Measurements from ENCODE around the gene MED22.
A peak's percentile ranks its signal among the peaks of the same experiment; 100 is the strongest.

MED22 gene

DNA sequence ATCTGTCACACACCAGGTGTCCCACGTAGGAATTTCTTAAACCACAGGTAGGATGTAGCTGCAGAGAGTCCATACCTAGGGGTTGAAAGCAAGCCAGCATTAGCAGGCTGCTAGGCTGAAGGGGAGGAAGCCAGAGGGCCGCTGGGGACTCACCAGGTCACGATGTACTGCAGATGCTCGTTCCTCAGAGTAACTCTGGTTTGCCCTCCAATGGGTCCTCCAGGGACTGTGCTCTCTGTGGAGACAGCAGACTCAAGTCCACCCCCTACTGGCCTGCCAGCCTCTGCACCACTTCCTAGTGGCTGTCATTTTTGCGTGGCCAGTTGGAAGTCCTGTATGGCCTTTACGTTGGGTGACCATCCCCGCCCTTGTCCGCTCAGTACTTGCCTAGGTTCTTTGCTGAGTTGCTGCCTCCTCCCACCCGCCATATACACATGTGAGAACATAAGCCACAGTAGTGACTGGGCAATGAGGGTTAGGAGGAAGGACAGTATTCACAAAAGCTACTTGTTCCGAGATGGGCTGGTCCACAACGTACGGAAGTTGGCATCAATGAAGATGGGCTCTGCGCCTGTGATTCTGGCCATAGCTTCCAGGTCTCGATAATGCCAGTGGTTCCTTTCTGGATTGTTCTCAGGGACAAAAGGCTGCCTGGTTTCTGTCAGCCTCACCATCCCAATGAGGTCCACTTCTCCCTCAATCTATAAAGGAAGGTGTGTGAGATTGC is 4.1 kb upstream of the MED22 start:
- no peaks in the 10 kb centered on the region for H3K9me3 ChIP-seq (ENCODE audit: insufficient read depth, low read depth, low read length)
- no peak overlapping the region for H3K4me3 ChIP-seq (ENCODE audit: low read length)
- no peak overlapping the region for H3K27ac ChIP-seq (ENCODE audit: low read length)
- no peak overlapping the region for H3K9ac ChIP-seq (ENCODE audit: low read depth, low read length)
- H3K4me1 ChIP-seq (ENCODE audit: insufficient read depth, low read length): no peaks in the 10 kb centered on the region
- peaks cover 56% of the 10 kb centered on the region for H3K36me3 ChIP-seq (ENCODE audit: insufficient read depth, low read depth, low read length)
- H3K27me3 ChIP-seq (ENCODE audit: insufficient read depth, low read length): no peaks in the 10 kb centered on the region

DNA sequence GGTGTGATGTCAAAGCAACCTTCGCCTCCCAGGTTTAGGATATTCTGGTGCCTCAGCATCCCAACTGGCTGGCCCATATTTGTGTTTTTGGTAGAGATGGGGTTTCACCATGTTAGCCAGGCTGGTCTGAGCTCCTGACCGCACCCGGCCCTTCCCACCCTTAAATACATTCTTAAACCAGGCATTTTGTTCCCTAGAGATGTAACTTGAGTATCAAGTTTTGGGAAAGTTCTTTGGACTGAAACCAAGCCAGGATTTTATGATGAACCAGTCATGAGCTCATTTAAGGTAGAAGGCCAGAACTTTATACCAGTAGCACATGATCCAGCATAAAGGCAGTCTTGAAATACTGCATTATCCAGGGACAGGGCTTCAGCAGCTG is 3.6 kb upstream of the MED22 start:
- Histone ChIP-seq H3K27ac (ENCODE audit: low read length) (no peak overlapping the region), H3K9ac (ENCODE audit: low read depth, low read length) (no peak overlapping the region), H3K36me3 (ENCODE audit: insufficient read depth, low read depth, low read length) (peaks cover 56% of the 10 kb centered on the region), H3K4me1 (ENCODE audit: insufficient read depth, low read length) (no peaks in the 10 kb centered on the region), H3K9me3 (ENCODE audit: insufficient read depth, low read depth, low read length) (no peaks in the 10 kb centered on the region), H3K27me3 (ENCODE audit: insufficient read depth, low read length) (no peaks in the 10 kb centered on the region), H3K4me3 (ENCODE audit: low read length) (no peak overlapping the region)

DNA sequence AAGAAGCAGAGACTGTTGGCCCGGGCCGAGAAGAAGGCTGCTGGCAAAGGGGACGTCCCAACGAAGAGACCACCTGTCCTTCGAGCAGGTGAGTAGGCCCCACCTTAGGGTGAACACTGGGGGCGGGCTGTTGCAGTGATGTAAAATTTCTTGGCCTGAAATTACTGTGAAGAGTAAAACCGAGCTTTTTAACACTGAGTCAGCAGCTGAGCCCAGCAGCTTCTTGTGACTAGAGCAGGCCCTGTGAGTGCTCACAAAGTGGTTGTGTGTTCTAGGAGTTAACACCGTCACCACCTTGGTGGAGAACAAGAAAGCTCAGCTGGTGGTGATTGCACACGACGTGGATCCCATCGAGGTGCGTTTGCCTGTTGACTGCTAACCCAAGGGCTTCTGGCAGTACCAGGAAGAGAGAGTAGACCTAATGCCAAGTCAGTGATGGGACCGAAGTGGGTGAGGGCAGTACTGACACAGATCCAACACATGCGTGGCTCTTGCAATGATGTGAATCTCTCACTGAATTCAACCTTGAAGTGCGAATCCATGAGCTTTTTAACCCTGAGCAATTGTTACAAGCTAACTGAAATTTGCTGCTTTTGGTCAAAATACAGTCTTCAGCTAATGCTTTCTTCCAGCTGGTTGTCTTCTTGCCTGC is 2.2 kb upstream of the MED22 start:
- Histone ChIP-seq H3K9me3 (ENCODE audit: insufficient read depth, low read depth, low read length) (no peaks in the 10 kb centered on the region), H3K27ac (ENCODE audit: low read length) (no peak overlapping the region), H3K27me3 (ENCODE audit: insufficient read depth, low read length) (no peaks in the 10 kb centered on the region), H3K36me3 (ENCODE audit: insufficient read depth, low read depth, low read length) (peaks cover 69% of the 10 kb centered on the region), H3K4me1 (ENCODE audit: insufficient read depth, low read length) (no peaks in the 10 kb centered on the region), H3K9ac (ENCODE audit: low read depth, low read length) (peak overlapping the region; percentile 100; the same call in 1 of the 2 replicates), H3K4me3 (ENCODE audit: low read length) (peak overlapping the region; percentile 87; the same call in 1 of the 2 replicates)

DNA sequence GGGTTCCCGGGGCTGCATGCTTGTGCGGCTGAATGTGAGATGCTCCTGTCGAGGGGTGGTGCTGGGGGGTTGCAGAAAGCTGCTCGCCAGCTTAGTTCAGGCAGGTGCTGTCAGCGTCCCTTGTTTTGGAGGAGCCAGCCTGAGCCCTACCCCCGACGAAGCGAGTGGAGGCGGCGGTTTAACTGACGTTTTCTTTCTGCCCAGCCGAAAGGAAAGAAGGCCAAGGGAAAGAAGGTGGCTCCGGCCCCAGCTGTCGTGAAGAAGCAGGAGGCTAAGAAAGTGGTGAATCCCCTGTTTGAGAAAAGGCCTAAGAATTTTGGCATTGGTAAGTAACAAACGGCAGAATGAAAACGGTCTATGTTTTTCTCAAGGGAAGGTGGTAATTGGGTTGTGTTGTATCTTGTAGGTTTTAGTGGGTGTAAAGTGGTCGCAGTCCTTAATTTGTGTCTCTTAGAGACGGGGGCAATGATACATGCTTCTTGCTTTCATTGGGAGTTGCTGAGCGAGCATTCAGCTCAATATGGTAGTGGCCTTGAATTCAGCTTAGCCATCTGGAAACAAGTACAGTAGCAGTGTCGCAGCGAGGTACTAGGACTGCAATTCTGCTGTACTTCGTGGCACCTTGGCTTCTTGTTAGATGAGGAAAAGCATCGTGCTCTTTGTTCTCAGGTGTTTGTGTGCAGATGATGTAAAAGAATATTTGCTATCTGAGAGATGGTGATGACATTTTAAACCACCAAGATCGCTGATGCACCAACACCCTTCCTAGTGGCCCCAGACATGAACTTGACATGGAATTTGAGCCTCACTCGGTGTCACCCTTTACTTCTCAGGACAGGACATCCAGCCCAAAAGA is 1.0 kb upstream of the MED22 start:
- Histone ChIP-seq H3K4me3 (ENCODE audit: low read length) (peak overlapping the region; percentile 87), H3K27ac (ENCODE audit: low read length) (peak overlapping the region; percentile 94), H3K36me3 (ENCODE audit: insufficient read depth, low read depth, low read length) (peaks cover 81% of the 10 kb centered on the region), H3K27me3 (ENCODE audit: insufficient read depth, low read length) (no peaks in the 10 kb centered on the region), H3K9ac (ENCODE audit: low read depth, low read length) (peak overlapping the region; percentile 100), H3K4me1 (ENCODE audit: insufficient read depth, low read length) (no peaks in the 10 kb centered on the region), H3K9me3 (ENCODE audit: insufficient read depth, low read depth, low read length) (no peaks in the 10 kb centered on the region)

DNA sequence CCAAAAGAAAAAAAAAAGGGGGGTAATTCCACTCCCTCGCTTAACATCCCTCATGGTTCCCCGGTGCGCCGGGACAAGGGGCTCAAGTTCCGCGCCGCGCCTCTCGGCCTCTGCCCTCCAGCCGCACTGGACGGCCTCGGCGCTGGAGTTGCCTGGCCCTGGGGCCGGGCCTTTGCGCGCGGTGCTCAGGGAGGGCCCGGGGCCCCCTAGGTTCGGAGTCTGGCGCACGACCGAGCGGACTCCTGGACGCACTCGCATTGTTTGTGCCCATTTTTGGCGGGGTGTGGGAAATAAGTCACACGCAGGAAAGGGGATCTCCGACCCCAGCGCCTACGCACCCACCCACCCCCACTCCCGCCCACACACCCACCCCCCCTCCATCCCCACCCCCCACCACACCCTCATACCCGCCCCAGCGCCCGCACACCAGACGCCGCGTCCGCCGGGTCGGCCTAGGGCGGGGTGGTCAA is 381 bp downstream of the MED22 start:
- Histone ChIP-seq H3K27me3 (ENCODE audit: insufficient read depth, low read length) (no peaks in the 10 kb centered on the region), H3K36me3 (ENCODE audit: insufficient read depth, low read depth, low read length) (peaks cover 82% of the 10 kb centered on the region), H3K9ac (ENCODE audit: low read depth, low read length) (peak overlapping the region; percentile 100), H3K27ac (ENCODE audit: low read length) (peak overlapping the region; percentile 48), H3K4me1 (ENCODE audit: insufficient read depth, low read length) (no peaks in the 10 kb centered on the region), H3K4me3 (ENCODE audit: low read length) (peak overlapping the region; percentile 87), H3K9me3 (ENCODE audit: insufficient read depth, low read depth, low read length) (no peaks in the 10 kb centered on the region)

DNA sequence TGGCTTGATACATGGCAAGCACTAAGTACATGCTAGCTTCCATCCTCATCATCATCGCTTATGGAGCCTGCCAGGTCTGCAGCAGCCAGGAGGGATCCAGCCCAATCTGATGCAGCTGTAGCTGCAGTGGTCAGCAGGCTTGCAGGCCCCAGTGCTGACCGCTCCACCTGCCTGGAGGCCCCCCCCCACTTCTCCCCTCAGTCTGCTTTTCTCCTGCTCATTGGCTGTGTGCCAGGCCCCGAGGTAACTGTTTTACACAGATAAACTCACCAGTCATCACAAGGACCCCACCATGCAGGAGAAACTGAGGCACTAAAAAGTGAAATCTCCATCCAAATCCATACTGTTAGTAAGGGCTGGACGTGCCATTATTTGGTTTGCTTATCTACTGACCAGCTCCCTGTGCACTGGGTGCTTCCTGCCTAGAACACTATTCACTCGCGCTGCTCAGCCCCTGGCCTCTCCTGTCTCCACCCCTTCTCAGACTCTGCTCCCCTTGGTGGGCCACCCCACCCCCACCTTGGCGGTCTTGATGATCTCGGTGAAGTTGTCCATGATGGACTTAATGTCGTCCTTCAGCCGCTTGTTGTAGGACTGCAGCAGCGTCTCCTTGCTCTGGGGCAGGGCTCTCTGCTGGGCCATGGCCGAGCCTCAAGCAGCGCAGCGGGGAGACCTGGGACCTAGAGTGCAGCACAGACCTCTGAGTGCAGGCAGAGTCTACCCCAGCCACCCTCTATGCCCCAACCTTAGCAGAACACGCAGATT is 1.7 kb downstream of the MED22 start:
- peak overlapping the region; percentile 87 for H3K4me3 ChIP-seq (ENCODE audit: low read length)
- H3K36me3 ChIP-seq (ENCODE audit: insufficient read depth, low read depth, low read length): peaks cover 80% of the 10 kb centered on the region
- no peak overlapping the region for H3K27ac ChIP-seq (ENCODE audit: low read length)
- H3K27me3 ChIP-seq (ENCODE audit: insufficient read depth, low read length): no peaks in the 10 kb centered on the region
- H3K4me1 ChIP-seq (ENCODE audit: insufficient read depth, low read length): no peaks in the 10 kb centered on the region
- H3K9me3 ChIP-seq (ENCODE audit: insufficient read depth, low read depth, low read length): no peaks in the 10 kb centered on the region
- peak overlapping the region; percentile 100; the same call in 1 of the 2 replicates for H3K9ac ChIP-seq (ENCODE audit: low read depth, low read length)

DNA sequence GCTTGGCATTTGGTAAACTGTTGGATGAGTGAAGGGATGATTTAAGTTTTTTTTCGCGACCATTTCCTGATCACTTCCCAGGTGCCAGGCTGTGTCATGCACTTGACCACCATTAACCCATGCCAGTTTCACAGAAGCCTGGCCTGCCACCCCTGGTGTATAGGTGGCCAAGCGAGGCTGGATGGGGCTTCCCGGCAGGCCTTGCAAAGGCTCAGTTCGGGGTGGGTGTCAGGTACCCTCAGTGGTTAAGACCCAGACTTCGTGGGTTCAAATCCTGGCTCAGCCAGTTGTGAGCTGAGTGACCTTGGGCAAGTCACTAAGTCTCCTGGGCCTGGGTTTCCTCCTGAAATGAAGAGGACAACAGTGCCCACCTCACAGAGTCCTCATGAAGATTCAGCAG is 2.3 kb downstream of the MED22 start:
- Histone ChIP-seq H3K27ac (ENCODE audit: low read length) (no peak overlapping the region), H3K36me3 (ENCODE audit: insufficient read depth, low read depth, low read length) (peaks cover 80% of the 10 kb centered on the region), H3K9ac (ENCODE audit: low read depth, low read length) (peak overlapping the region; percentile 100; the same call in 1 of the 2 replicates), H3K4me3 (ENCODE audit: low read length) (no peak overlapping the region), H3K4me1 (ENCODE audit: insufficient read depth, low read length) (no peaks in the 10 kb centered on the region), H3K27me3 (ENCODE audit: insufficient read depth, low read length) (no peaks in the 10 kb centered on the region), H3K9me3 (ENCODE audit: insufficient read depth, low read depth, low read length) (no peaks in the 10 kb centered on the region)

DNA sequence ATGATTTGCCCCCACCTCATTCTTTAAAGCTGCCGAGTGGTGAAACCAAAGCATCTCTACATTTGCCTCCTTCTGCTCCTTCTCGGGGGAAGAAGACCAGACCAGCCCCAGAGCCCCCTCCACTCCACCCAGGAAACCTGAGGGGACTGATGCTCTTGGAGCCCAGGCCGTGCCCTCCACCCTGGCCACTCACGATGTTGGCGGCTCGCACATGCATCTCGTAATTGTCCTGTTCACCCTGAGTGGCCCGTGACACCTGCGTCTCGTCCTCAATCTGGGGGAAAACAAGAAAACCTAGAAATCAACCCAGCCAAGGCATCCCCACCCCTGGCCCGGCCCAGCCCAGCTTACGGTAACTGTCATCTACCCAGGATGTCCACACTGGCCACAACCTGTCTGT is 3.0 kb downstream of the MED22 start:
- Histone ChIP-seq H3K27ac (ENCODE audit: low read length) (no peak overlapping the region), H3K4me1 (ENCODE audit: insufficient read depth, low read length) (no peaks in the 10 kb centered on the region), H3K27me3 (ENCODE audit: insufficient read depth, low read length) (no peaks in the 10 kb centered on the region), H3K9me3 (ENCODE audit: insufficient read depth, low read depth, low read length) (no peaks in the 10 kb centered on the region), H3K9ac (ENCODE audit: low read depth, low read length) (no peak overlapping the region), H3K36me3 (ENCODE audit: insufficient read depth, low read depth, low read length) (peaks cover 80% of the 10 kb centered on the region), H3K4me3 (ENCODE audit: low read length) (no peak overlapping the region)

DNA sequence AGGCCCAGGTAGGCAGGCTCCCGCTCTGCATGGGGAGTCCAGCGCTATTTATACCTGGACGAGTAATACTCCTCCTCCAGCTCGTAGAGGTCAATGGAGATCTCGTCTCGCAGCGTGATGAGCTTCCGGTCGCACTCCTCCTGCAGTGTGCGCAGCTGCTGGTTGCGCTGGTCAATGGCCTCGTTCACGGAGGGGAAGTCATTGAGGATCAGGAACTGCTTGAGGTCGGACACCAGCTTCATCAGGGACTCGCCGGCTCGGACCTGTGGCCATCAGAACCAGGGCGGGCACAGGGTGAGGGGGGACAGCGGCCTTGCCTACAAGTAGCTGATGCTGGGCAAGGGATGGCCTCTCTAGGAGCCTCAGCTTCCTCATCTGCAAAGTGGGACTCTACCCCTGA is 3.9 kb downstream of the MED22 start:
- no peak overlapping the region for H3K9ac ChIP-seq (ENCODE audit: low read depth, low read length)
- no peak overlapping the region for H3K27ac ChIP-seq (ENCODE audit: low read length)
- H3K36me3 ChIP-seq (ENCODE audit: insufficient read depth, low read depth, low read length): peaks cover 80% of the 10 kb centered on the region

DNA sequence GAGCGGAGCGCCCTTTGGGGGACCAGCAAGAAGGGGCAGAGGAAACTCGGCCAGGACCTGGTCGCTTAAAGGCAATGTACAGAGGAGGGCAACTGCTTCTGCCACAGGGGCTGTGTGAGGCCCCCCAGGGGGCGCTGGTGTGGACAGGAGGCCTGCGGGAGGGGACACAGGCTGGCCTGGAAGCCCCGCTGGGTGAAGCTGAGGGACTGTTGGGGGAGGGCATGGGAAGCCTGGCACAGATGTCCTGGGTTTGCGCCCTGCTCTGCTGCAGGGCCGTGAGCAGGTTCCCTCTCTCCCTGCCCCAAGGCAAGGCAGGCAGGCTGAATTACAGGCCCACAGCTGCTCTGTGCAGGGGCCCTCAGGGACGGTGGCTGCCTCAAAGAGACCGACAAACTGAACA is 5.4 kb downstream of the MED22 start:
- Histone ChIP-seq H3K9ac (ENCODE audit: low read depth, low read length) (no peak overlapping the region), H3K4me1 (ENCODE audit: insufficient read depth, low read length) (no peaks in the 10 kb centered on the region), H3K9me3 (ENCODE audit: insufficient read depth, low read depth, low read length) (no peaks in the 10 kb centered on the region), H3K27me3 (ENCODE audit: insufficient read depth, low read length) (no peaks in the 10 kb centered on the region), H3K36me3 (ENCODE audit: insufficient read depth, low read depth, low read length) (peaks cover 78% of the 10 kb centered on the region), H3K4me3 (ENCODE audit: low read length) (no peak overlapping the region), H3K27ac (ENCODE audit: low read length) (no peak overlapping the region)

More for the DNA sequence above, 3.9 kb downstream of the MED22 start:
- no peaks in the 10 kb centered on the region for H3K4me1 ChIP-seq (ENCODE audit: insufficient read depth, low read length)
- H3K9me3 ChIP-seq (ENCODE audit: insufficient read depth, low read depth, low read length): no peaks in the 10 kb centered on the region
- H3K4me3 ChIP-seq (ENCODE audit: low read length): no peak overlapping the region
- no peaks in the 10 kb centered on the region for H3K27me3 ChIP-seq (ENCODE audit: insufficient read depth, low read length)

DNA sequence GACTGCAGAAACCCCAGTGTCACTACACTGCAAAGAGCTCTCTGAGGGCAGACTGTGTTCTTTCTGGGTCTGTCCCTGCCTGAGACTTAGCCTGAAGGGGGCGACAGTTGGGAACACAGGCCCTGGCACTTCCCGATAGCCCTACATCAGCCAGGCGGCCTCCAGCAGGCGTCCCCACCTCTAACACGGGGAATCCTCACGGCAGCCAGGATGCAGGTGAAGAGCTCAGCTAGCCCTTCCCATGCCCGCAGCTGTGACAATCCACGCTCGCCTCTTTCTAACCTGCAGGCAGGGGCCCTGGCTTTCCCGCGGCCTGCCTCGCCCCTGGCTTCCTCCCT is 5.9 kb downstream of the MED22 start:
- H3K27me3 ChIP-seq (ENCODE audit: insufficient read depth, low read length): no peaks in the 10 kb centered on the region
- no peaks in the 10 kb centered on the region for H3K9me3 ChIP-seq (ENCODE audit: insufficient read depth, low read depth, low read length)
- H3K4me1 ChIP-seq (ENCODE audit: insufficient read depth, low read length): no peaks in the 10 kb centered on the region
- H3K4me3 ChIP-seq (ENCODE audit: low read length): no peak overlapping the region
- no peak overlapping the region for H3K27ac ChIP-seq (ENCODE audit: low read length)
- no peak overlapping the region for H3K9ac ChIP-seq (ENCODE audit: low read depth, low read length)
- H3K36me3 ChIP-seq (ENCODE audit: insufficient read depth, low read depth, low read length): peaks cover 78% of the 10 kb centered on the region
